Activated naive CD8-positive, alpha-beta T cell treated with anti-CD3 and anti-CD28 coated beads, Interleukin-2, amount 50 U/mL, for 16 hours (primary cell): Measurements from ENCODE around the gene MRTFA.
"Not testable (repeated sequence)": the region's sequence is repeated elsewhere in the genome, so short reads cannot be mapped to it uniquely, and the experiment has no call there.

Experiments
- DNase-seq: peaks from one replicate; pipeline ENCODE4 v3.0.0-alpha.2; 2020; ENCODE audit warnings: low read depth, low spot score

The MRTFA gene

GRCh38 chr22:40521046-40521445 is 115.5 kb downstream of the MRTFA start:
- no peak for DNase-seq

GRCh38 chr22:40520562-40520961 is 116.0 kb downstream of the MRTFA start:
- DNase-seq = no peak

GRCh38 chr22:40519948-40520331 is 116.6 kb downstream of the MRTFA start:
- no peak for DNase-seq

- DNase-seq = no peak
These were observed 117.1 kb downstream of the MRTFA start for GRCh38 chr22:40519284-40519947.

GRCh38 chr22:40518840-40519239 is 117.7 kb downstream of the MRTFA start:
- DNase-seq = no peak

GRCh38 chr22:40517631-40518030 is 118.9 kb downstream of the MRTFA start:
- no peak for DNase-seq

GRCh38 chr22:40516416-40516815 is 120.1 kb downstream of the MRTFA start:
- DNase-seq = no peak

- no peak for DNase-seq
These were observed 123.9 kb downstream of the MRTFA start for GRCh38 chr22:40512426-40513136.

GRCh38 chr22:40511604-40512003 is 124.9 kb downstream of the MRTFA start:
- no peak for DNase-seq

- DNase-seq = no peak
These were observed 125.7 kb downstream of the MRTFA start for GRCh38 chr22:40510631-40511364.

- no peak for DNase-seq
These were observed 127.0 kb downstream of the MRTFA start for GRCh38 chr22:40509401-40510134.

- DNase-seq = not testable (repeated sequence)
These were observed 128.5 kb downstream of the MRTFA start for GRCh38 chr22:40508046-40508445.

- no peak for DNase-seq
These were observed 129.0 kb downstream of the MRTFA start for GRCh38 chr22:40507491-40507890.

- no peak for DNase-seq
These were observed 129.8 kb downstream of the MRTFA start for GRCh38 chr22:40506762-40507161.

- no peak for DNase-seq
These were observed 132.0 kb downstream of the MRTFA start for GRCh38 chr22:40504285-40505249.

GRCh38 chr22:40502919-40503318 is 133.6 kb downstream of the MRTFA start:
- no peak for DNase-seq

GRCh38 chr22:40500465-40500786 is 136.1 kb downstream of the MRTFA start:
- not testable (repeated sequence) for DNase-seq

- no peak for DNase-seq
These were observed 137.3 kb downstream of the MRTFA start for GRCh38 chr22:40499209-40499623.

GRCh38 chr22:40498420-40499208 is 137.9 kb downstream of the MRTFA start:
- DNase-seq = no peak

GRCh38 chr22:40493441-40493840 is 143.1 kb downstream of the MRTFA start:
- DNase-seq = no peak
